ENCODE measurements around the gene PRKD2.
"Not testable (repeated sequence)": the region's sequence is repeated elsewhere in the genome, so short reads cannot be mapped to it uniquely, and the experiment has no call there.

The PRKD2 gene

GRCh38 chr19:46629546-46630025, 87.3 kb downstream of the PRKD2 start:
- no peak for DNase-seq

GRCh38 chr19:46628970-46629369, 87.9 kb downstream of the PRKD2 start:
- DNase-seq, result not testable (repeated sequence)

GRCh38 chr19:46626446-46626845, 90.5 kb downstream of the PRKD2 start:
- DNase-seq, result no peak

- DNase-seq, result no peak
Observed at GRCh38 chr19:46625731-46626130, 91.2 kb downstream of the PRKD2 start.

GRCh38 chr19:46624958-46625661, 91.8 kb downstream of the PRKD2 start, which contains the start of gene PTGIR:
Gene PTGIR, minus strand, starts transcription at chr19:46625089. Its CDS starts 864 bp downstream, at chr19:46624225.
- DNase-seq, result peak; percentile 14 to 48

Data from CD4-positive, alpha-beta T cell treated with Interleukin-1 beta for 1 hour (primary cell).